Measurements from ENCODE around the gene PAFAH1B1.
"Not testable (repeated sequence)": the region's sequence is repeated elsewhere in the genome, so short reads cannot be mapped to it uniquely, and the experiment has no call there.

PAFAH1B1 gene

DNA sequence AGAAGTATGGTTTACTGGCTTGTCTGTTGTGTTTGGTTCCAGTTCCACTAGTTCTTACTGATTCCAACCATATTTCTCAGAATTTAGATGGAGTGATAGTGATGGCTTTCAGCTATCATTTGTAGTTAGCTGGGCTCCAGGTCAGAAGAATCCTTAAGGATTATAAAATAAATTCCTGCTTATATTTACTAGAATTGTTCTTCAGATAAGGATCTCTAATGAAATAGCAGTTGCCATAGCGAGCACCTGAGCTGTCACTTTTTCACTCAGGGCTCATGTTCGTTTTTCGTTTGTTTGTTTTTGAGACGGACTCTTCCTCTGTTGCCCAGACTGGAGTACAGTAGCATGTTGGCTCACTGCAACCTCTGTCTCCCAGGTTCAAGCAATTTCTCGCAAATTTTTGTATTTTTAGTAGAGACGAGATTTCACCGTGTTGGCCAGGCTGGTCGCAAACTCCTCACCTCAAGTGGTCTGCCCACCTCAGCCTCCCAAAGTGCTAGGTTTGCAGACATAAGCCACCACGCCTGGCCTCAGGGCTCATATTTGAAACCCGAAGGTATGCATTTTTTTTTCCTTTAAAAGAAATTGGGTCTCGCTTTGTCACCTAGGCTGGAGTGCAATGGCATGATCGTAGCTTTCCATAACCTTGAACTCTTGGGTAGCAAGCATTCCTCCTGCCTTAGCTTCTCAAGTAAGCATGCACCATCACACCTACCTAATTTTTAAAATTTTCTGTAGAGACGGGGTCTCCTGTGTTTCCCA lies 42.9 kb downstream of the PAFAH1B1 start:
- no peak for DNase-seq

DNA sequence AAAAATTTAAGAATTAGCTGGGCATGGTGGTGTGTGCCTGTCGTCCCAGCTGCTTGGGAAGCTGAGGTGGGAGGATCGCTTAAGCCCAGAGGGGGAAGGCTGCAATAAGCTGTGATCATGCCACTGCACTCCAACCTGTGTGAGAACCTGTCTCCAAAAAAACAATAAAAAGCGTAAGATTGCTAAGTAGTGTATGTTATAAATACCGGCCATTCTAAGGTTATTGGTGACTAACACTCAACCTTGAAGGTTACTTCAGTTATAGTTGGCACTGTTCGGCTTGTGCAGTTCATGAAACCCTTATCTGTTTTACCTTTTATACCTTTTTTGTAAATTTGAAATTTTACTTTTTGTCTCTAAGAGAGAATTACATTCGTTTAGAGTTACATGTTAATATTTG lies 44.0 kb downstream of the PAFAH1B1 start:
- no peak for DNase-seq

DNA sequence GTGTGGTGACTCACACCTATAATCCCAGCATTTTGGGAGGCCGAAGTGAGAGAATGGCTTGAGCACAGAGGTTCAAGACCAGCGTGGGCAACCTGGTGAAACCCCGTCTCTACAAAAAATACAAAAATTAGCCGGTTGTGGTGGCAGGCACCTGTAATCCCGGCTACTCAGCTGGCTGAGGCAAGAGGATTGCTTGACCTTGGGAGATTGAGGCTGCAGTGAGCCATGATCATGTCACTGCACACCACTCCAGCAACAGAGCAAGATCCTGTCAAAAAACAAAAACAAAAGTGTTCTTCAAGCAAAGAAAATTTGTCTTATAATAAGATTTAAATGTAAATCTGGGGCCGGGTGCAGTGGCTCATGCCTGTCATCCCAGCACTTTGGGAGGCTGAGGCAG lies 51.5 kb downstream of the PAFAH1B1 start:
- DNase-seq = no peak

- no peak for DNase-seq
Measured at GRCh38 chr17:2647957-2648356, 54.5 kb downstream of the PAFAH1B1 start.

DNA sequence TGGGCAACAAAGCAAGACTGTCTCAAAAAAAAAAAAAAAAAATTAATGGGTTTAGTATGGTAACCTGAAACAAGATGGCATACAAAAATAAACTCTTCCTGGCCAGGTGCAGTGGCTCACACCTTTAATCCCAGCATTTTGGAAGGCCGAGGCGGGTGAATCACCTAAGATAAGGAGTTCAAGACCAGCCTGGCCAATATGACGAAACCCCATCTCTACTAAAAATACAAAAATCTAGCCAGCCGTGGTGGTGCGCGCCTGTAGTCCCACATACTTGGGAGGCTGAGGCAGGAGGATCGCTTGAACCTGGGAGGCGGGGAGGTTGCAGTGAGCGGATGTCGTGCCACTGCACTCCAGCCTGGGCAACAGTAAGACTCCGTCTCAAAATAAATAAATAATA lies 55.7 kb downstream of the PAFAH1B1 start:
- DNase-seq = no peak

DNA sequence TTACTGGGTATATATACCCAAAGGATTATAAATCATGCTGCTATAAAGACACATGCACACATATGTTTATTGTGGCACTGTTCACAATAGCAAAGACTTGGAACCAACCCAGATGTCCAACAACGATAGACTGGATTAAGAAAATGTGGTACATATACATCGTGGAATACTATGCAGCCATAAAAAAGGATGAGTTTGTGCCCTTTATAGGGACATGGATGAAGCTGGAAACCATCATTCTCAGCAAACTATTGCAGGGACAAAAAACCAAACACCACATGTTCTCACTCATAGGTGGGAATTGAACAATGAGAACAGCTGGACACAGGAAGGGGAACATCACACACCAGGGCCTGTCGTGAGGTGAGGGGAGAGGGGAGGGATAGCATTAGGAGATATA lies 59.5 kb downstream of the PAFAH1B1 start:
- not testable (repeated sequence) for DNase-seq

DNA sequence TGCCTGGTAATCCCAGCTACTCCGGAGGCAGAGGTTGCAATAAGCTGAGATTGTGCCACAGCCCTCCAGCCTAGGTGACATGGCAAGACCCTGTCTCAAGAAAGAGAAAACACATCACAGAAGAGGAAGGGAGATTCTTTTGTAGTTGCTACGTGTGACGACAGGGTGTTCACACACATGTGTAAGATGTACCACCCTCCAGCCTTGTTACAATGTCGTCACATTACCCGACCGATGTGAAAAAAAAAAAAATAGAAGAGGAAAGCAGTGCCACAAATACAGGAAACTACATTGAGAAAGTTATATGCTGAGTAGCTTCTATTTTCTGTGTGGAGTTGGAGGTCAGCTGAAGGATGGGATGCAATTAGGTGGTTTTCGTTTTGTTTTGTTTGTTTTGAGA lies 62.1 kb downstream of the PAFAH1B1 start:
- no peak for DNase-seq

- no peak for DNase-seq
Measured at GRCh38 chr17:2656283-2656682, 62.8 kb downstream of the PAFAH1B1 start.

- not testable (repeated sequence) for DNase-seq
Measured at GRCh38 chr17:2659337-2659736, 65.9 kb downstream of the PAFAH1B1 start.

DNA sequence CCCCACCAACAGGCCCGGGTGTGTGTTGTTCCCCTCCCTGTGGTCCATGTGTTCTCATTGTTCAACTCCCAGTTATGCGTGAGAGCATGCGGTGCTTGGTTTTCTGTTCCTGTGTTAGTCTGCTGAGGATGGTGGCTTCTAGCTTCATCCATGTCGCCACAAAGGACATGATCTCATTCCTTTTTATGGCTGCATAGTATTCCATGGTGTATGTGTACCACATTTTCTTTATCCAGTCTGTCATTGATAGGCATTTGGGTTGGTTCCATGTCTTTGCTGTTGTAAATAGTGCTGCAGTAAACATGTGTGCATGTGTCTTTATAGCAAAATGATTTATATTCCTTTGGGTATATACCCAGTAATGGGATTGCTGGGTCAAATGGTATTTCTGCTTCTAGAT lies 67.0 kb downstream of the PAFAH1B1 start:
- DNase-seq = not testable (repeated sequence)

DNA sequence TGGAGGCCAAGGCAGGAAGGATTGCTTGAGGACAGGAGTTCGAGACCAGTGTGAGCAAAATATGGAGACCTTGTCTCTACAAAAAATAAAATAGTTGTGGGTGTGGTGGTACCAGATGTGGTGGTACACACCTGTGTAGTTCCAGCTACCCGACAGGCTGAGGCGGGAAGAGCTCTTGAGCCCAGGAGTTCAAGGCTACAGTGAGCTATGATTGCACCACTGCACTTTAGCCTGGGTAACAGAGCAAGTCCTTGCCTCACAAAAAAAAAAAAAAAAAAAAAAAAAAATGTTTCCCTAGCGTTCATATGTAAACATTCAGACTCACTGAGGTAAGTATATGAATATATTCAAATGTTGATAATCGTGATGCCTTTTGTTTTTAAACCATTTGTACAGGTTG lies 78.6 kb downstream of the PAFAH1B1 start:
- DNase-seq = no peak

- not testable (repeated sequence) for DNase-seq
Measured at GRCh38 chr17:2679247-2679646, 85.8 kb downstream of the PAFAH1B1 start.

- DNase-seq = no peak
Measured at GRCh38 chr17:2680961-2681360, 87.5 kb downstream of the PAFAH1B1 start.

DNA sequence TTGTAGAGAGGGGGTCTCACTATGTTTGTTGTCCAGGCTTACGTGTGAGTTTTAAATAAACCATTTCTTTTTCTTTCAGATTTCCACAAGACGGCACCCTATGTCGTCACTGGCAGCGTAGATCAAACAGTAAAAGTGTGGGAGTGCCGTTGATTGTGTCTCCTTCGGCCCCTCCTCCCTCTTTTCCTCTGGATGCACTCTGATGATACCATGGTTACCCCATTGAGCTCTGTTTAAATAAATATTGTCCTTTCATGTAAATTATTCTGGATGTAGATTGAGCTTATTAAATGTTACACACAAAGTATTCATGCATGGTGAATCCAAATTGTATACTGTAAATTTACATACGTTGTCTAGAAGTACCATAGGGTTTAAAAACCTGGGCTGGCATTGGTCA lies 88.2 kb downstream of the PAFAH1B1 start:
- peak; percentile 57 to 58 for DNase-seq

DNA sequence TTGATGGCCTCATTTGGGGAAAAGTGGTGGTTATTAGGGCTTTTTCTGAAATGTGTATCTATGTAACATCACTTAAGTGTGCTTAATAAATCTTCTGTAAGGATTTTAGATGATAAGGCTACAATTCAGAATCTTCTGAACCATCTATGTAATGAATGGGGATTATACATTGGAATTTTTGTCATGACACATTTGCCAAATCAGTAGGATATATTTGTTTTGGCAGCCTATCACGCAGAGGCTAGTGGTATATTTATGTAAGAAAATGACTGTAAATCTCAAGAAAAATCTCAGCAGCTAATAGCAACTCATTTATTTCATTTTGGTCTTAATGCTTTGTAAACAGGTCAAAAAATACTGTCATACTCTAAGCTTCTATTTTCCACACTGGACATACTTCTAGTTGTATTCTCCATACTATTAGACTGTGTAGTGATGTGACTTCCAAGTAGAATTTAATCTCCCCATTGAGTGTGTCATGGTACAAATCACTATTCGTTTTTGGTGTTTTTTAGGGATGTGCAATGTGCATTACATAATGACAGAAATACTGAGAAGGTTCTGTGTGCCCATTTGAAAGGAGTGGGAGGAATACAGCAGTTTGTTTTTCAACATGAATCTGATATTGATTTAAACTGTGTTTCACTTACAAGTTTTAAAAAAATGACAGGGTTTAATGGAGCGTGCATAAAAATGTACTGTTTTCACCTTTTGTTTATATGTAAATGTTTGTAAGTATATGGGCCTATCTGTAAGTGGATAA lies 88.9 kb downstream of the PAFAH1B1 start:
- no peak for DNase-seq

DNA sequence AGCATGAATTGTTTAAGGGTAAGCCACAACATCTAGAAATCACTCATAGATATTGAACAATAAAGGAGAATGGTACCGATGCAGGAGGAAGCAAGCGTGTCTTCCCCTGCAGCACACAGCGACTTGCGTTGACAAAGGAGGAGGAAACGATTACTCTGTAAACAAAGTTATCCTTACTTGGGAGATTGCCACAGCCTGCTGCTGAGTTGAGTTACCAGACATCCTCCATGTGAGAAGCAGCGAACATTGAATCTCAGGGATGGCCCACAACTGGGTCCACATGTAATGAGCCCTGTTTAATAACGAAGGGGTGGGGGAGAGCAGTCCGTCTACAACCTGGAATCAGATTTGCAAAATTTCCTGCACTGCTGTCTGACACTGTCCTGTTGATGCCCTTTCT lies 90.5 kb downstream of the PAFAH1B1 start:
- DNase-seq = no peak

DNA sequence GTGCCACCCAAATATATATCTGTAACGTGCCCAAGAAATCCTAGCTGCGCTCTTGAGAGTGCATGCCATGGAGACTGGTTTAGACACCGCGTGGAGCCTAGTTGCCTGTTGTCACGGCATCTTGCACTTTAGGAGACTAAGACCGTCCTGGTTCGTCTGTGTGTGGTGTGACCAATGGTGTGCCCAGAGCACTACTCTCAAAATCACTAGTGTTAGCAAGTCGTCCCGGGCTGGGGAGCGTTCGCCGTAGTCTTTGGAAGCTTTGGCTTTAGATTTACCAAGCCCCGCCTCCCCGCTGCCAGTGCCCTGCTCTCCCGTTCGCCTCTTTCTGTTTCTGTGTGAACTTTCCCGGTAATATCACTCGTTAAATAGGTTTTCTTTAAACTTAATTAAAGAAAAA lies 91.1 kb downstream of the PAFAH1B1 start:
- no peak for DNase-seq

DNA sequence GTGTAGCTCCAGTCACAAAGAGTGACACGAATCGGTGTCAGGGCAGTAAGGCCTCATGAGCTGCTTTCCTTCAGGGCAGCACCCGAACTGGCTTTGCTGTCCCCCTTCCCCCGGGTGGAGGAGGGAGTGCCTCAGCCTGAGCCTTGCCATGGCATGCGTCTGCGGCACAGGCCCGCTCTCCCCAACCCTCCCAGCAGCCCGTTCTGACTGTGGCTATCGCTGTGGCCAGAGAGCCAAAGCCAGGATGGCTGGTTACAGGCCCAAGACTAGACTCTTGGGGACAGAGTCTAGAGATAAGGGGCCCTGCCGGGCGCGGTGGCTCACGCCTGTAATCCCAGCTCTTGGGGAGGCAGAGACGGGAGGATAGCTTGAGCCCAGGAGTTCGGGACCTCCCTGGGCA lies 92.2 kb downstream of the PAFAH1B1 start:
- DNase-seq = no peak

- no peak for DNase-seq
Measured at GRCh38 chr17:2687074-2687418, 93.6 kb downstream of the PAFAH1B1 start.

GRCh38 chr17:2688351-2689342 lies 95.2 kb downstream of the PAFAH1B1 start:
- DNase-seq = no peak

- peak in 1 of 2 experiments; percentile 51 for DNase-seq
Measured at GRCh38 chr17:2689411-2690164, 96.1 kb downstream of the PAFAH1B1 start.
